HS-5 (cell line): ENCODE data around the gene XRCC2.

Experiments
- DNase-seq: peaks from one replicate; pipeline ENCODE4 v3.0.0-alpha.2; 2012; ENCODE audit warnings: low read depth

XRCC2 gene

DNA sequence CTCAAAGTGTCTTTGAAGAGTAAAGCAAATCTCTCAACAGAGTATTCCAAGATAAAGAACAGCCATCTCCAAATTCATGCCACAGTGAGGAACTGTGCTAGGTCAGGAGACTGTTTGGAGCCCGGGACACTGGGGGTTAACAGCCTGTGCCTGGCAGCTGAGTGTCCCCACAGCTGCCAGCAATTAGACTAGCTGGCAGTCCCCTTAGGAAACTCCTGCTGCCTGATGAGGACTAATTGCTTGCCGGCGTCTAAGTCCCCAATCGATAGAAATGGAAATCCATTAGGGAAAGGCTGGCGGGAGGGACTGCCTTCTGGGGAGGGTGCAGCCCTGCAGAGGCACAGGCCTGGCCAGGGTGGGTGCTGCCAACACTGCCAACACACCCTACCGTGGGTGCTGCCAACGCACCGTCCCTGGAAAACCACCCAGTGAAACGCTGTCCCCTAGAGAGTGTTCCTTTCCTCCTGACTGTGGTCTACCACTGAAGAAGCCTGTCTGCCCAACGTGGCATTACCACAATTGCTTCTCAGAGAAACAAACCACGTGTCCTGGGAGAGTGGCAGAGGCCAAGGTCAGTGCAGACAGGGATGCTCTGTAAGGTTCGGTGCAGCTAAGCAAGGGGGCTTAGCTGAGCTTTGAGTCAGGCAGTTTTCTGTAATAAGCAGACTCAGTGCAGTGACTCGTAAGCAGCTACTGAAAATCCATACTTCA, 60.8 kb downstream of the XRCC2 start:
- DNase-seq: no peak

DNA sequence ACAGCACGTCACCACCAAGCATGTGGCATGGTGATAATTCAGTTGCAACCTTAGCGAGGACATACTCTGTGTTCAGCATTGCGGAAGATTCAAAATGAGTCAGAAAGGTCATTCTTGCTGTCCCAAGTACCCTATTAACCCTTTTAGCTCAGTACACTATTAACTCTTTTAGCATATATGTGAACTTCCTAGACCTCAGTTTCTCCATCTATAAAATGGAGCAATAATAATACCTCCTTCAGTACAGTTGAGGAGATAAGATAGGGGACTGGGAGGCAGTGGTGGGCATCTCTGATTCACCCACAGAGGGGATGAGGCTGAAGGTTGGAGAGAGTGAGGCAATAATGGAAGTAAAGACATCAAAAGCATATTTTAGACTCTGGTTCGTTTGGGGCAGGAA, 67.3 kb downstream of the XRCC2 start:
- DNase-seq: no peak

DNA sequence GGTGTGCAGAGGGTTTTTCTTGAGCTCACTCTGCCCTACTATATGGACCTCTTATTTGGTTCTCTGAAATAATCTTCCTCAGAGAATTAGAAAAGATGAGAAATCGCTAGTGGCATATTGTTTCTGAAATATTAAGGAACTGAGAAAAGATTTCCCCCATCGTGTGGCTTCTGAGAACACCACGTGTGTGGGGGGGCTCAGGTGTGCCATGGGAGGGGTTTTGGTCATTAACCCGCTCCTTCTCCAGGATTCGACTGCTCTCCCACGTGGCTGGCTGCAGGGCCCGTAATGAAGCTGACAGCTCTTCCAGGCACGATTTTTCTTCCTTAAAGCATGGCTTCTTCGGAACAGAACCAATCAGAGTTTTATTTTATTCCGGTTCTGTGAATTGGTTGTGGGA, 67.7 kb downstream of the XRCC2 start:
- no peak for DNase-seq

DNA sequence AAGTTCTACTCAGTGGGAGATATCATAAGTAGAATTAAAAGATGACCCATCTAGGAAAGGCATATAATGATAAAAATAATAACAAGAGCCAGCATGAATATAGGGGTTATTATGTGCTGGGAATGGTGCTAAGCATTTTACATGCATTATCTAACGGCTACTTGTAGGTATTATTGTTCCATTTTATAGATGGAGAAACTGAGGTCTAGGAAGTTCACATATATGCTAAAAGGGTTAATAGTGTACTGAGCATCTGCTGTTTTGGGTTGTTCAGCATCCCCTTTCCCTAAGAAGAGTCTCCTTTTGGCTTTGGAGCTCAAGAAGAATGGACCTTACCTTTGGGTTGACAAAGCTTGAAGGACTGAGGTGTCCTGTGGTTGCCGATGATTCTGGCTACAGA, 68.9 kb downstream of the XRCC2 start:
- DNase-seq: no peak

DNA sequence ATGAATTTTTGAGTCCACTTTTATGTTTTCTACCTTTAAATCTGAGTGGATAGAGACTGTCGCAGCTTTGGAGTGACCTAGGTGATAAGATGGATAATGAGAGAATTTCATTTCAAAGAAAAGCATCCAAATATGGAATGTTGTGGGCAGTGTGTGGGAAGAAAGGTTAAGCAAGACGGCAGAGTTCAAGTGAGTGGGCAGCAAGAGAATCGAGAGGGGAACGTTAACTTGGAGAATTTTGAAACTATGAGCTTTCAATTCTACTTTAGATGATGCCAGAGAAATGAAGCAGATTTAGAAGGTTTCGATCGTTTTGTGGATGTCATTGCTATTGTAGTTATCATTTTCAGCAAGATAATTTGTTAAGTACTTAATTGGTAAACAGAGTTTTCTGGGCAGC, 73.0 kb downstream of the XRCC2 start:
- DNase-seq: no peak

DNA sequence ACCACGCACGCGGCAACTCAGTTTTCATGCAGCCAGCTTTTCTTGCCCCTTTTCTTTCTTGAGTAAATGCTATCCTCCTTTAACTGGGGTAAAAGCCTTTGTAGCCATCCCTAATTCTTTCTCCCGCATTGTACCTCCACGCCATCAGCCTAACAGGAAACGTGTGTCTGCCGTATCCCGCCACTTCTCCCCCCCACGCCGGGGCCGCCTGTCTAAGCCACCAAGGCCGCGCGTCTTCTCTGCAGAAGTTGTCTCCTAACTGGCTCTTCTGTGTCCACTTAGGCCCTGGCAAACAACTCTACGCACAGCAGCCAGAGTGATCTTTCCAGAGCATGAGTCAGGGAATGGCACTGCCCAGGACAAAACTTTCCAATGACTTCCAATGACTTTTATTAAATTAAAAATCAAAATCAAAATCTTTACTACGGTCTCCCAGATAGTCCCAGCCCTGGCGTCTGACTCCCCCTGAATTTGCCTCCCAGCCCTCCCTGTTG, 74.6 kb downstream of the XRCC2 start:
- DNase-seq: no peak

DNA sequence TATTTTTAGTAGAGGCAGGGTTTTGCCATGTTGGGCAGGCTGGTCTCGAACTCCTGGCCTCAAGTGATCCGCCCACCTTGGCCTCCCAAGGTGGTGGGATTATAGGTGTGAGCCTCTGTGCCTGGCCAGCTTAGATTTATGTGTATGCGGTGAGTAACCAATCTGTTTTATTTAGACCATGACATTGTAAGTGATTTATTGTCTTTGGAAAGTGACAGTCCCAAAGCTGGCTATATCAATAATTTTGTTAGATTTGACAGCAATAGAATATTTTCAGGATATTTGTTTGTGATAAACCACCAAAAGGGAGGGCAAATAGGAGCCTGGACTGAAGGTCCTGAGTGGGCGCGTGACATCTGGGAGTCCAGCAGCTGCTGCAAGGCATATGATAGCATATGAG, 75.7 kb downstream of the XRCC2 start:
- no peak for DNase-seq

DNA sequence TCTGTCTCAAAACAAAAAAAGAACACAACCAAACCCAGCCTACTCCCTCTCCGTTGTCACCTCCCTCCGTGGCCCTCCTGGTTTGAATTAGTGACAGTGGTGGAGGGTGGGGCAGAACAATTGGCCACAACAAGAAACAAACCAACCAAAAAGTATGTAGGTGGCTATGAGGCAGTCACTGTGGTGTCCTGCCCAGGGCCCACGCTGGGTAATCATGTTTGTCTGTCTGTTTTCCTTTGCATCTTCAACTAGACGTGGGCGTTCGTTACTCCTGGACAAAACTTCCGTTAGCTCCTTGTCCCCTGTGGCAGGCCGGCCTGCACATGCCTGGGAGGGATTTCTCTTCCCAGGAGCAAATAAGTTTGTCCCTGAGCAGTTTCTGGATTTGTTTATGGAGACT, 78.4 kb downstream of the XRCC2 start:
- no peak for DNase-seq

DNA sequence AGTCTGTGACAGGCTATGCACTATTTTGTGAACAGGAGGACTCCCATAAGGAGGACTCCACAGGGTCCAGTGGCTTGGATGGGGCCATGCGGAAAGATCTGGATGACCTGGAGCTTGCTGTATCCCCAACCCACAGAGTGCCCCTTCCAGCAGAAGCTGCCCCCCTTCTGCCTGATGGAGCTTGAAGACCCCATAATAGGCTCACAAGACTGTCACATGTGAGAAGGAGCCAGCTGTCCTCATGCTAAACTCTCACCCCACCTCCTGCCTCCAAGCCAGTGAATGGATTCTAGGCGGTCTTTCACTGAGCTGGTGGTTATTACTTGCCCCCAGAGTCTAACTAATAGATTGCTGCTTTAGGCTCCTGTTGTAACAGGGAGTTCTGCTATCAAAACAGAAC, 79.1 kb downstream of the XRCC2 start:
- no peak for DNase-seq
